Mucosa of gallbladder (tissue), 1 donor: Measurements from ENCODE around the gene CRHR2. TPM values are rescaled to one million over a fixed set of nuclear protein-coding genes. Genes with fewer than 3 reads are reported as not detected.

Source experiments
- DNase-seq: peaks from one replicate; pipeline ENCODE4 v3.0.0-alpha.2; 2020; ENCODE audit warnings: low spot score
- total RNA-seq: library from RNA; stranded (reverse); gene quantifications from one replicate; pipeline ENCODE4 v1.2.1, GENCODE V29; 2021
- donor health status: DM: no; HTN: no; CAD: no.

The CRHR2 gene
- total RNA-seq, 1 donor from 2014 or later, result 0.12 TPM

- DNase-seq, result no peak
These were observed 64.1 kb downstream of the CRHR2 start for GRCh38 chr7:30618080-30618676.

GRCh38 chr7:30617359-30617758, 64.9 kb downstream of the CRHR2 start:
- no peak for DNase-seq

- no peak for DNase-seq
These were observed 65.9 kb downstream of the CRHR2 start for GRCh38 chr7:30616318-30616717.

GRCh38 chr7:30613366-30614325, 68.6 kb downstream of the CRHR2 start:
- no peak for DNase-seq

GRCh38 chr7:30612658-30613265, 69.5 kb downstream of the CRHR2 start:
- DNase-seq, result no peak

GRCh38 chr7:30605832-30606231, 76.4 kb downstream of the CRHR2 start:
- no peak for DNase-seq

GRCh38 chr7:30604901-30605300, 77.4 kb downstream of the CRHR2 start:
- DNase-seq, result no peak

Other genes with a start within 250 kb of the CRHR2 start
- 12.7 TPM for gene NOD1, start 203.7 kb downstream of the CRHR2 start, total RNA-seq
- 69.5 TPM for gene GGCT, start 177.6 kb downstream of the CRHR2 start, total RNA-seq
- gene GARS1, start 87.6 kb downstream of the CRHR2 start, total RNA-seq, result 51.7 TPM
- 18.8 TPM for gene INMT, start 69.7 kb upstream of the CRHR2 start, total RNA-seq
- gene MINDY4, start 89.0 kb upstream of the CRHR2 start, total RNA-seq, result 23.1 TPM
- gene AQP1, start 229.4 kb upstream of the CRHR2 start, total RNA-seq, result 995 TPM